ENCODE data around the gene CLK2. TPM values are rescaled to one million over a fixed set of nuclear protein-coding genes. Genes with fewer than 3 reads are reported as not detected.
A peak's percentile ranks its signal among the peaks of the same experiment; 100 is the strongest.

CLK2 gene
- total RNA-seq, 2 experiments from 2014 or later = 78.0 to 82.0 TPM

DNA sequence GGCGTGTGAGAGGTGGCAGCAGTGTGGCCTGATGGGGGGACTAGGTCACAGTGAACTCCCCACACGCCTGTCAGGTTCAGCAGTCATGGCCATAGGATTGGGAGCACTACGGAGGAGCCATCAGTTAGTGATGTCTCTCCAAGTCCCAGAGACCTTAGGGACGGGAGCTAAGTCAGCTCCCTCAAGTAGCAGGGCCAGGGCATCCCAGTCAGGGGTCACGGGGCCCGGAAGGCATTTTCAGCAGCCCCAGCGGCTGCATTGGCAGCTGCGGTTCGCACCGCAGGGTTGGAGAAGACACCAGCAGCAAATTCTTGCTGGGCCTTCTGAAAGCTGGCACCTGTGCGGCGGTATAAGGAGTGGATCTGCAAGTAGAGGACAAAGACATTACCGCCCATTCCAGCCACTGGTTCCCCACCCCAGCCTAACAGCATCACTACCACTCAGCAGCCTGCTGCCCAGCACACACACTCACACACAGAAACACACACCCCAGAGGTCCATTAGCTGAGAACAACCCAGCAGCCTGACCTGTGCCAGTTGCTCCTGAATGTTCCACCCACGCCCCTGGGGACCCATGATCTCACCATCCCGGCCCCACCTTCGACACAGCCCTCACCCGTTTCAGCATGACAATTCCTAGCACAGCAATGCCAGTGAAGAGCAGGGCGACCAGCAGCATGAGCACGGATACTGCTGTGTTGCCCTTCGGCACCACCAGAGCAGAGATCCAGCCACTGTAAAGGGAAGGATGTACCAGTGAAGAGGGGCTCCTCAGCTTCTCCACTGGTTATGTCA is 17.0 kb downstream of the CLK2 start:
- Mint-ChIP-seq H3K9me3 (no peaks in the 10 kb centered on the region), H3K4me1 (peaks cover 47% of the 10 kb centered on the region), H3K27me3 (no peaks in the 10 kb centered on the region), H3K36me3 (ENCODE audit: low read depth) (peaks cover 35% of the 10 kb centered on the region), H3K4me3 (peak overlapping the region; percentile 72), H3K27ac (peak overlapping the region; percentile 17)
- no peak for DNase-seq
- ChIA-PET CTCF (interaction anchor here (1.5 to 1.6 kb wide), 2 partner anchors 10 to 83 kb away, joined by 3 to 5 read pairs; partner anchors contain the start of gene KRTCAP2), POLR2A (interaction anchor here (1.0 to 2.2 kb wide), 5 partner anchors 12 to 67 kb away, joined by 3 to 11 read pairs (median 3); no protein-coding TSS in a partner anchor)

DNA sequence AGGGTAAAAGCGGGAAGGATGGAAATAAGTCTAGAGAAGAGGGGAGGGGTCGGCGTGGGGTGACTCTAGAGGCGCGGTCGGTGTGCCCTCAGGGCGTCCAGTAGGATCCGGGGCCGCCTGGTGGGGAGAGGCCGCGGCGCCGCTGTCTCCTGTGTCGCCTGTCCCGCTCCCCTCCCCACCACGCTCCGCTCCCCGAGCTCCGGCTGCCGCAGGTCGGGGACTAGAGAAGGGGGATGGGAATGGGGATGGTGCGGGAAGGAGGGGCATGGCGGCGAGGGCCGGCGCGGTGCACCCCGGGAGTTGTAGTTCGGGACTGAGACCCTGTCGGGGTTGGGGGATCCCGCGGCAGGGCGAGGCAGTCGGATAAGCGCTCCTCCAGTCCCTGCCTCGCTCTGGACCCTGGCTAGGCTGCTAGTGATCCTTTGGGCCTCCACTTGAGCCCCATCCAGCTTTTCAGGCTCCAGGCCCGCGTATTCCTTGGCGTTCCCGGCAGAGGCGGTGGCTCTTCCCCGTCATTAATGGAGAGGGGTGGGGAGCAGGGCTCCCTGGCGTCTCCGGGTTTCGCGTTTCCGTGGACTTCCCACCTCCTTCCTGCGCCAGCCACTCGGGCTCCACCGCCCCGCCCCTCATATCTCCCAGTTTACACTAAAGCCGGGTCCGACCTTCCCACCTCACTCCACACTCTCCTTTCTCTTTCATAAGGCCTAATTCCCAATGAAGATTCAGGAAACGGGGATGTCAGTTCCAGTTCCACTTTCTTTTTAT is 17.9 kb downstream of the CLK2 start, which contains the start of gene ENTREP3:
ENTREP3 (minus strand) TSS at position 241 of the 765 bp plus-strand sequence. CDS start 606 bp downstream, outside the sequence.
- POLR2A ChIA-PET = interaction anchor here (0.6 to 1.7 kb wide), 5 partner anchors 11 to 68 kb away, joined by 3 to 9 read pairs (median 3); partner anchors contain the start of gene CLK2
- CTCF ChIA-PET = interaction anchor here (1.5 kb wide), 1 partner anchor 82 kb away, joined by 3 read pairs; the partner anchor contains the start of gene KRTCAP2
- peak; percentile 80 for DNase-seq
- Mint-ChIP-seq H3K27ac (no peak within 1 kb of the TSS), H3K4me3 (peak within 1 kb of the TSS; percentile 78), H3K36me3 (ENCODE audit: low read depth) (peaks cover 28% of the 10 kb centered on the region), H3K27me3 (no peaks in the 10 kb centered on the region), H3K9me3 (no peaks in the 10 kb centered on the region), H3K4me1 (peaks cover 46% of the 10 kb centered on the region)

DNA sequence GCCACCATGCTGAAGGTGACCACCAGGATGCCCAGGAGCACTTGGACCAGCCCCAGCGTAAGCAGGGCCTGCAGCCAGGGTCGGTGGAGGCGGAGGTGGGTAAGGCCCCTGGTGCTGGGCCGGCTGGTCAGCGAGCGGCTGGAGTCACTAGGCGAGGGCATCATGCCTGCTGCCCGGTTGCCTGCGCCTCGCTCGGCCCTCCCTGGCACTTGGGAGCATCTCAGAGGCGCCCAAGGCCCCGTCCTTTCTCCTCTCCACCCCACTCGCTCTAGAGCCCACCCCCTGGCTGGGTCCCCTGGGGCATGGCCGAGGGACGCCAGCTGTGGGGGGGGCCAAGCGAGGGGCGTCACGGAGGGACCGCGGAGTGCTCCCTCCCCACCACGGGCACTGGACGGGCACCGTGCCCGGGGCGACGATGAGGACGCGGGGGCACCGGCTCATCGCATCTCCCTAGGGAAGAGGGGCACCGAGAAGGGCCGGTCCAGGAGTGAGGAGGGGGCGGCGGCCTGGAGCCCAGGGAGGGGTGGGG is 18.5 kb downstream of the CLK2 start:
- peak overlapping the region; percentile 78 for H3K4me3 Mint-ChIP-seq
- POLR2A ChIA-PET = interaction anchor here (0.6 to 1.7 kb wide), 4 partner anchors 10 to 69 kb away, joined by 3 to 9 read pairs (median 4); partner anchors contain the start of gene CLK2

DNA sequence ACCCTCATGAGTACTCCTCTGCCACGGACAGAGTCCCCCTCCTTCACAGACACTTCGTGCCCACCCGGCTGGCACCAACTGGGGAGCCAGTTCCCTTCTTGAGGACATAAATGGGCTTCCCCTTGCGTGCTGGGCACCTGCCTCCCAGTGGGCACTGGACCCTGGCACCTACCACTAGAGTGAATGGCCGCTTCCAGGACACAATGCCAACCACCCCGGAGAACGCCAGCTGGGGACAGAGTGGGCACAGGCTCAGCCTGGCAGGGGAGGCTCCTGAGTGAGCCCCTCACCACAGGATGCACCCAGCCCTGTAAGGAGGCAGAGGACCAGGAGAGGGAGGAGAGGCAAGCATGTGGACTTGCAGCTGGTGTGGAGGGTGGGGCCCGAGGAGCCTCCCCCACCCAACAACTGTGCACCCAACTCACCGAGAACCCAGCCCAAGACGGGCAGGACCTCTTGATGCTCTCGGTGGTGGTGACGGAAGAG is 19.0 kb downstream of the CLK2 start:
- CTCF ChIA-PET = no interaction called here
- POLR2A ChIA-PET = interaction anchor here (1.4 to 1.7 kb wide), 2 partner anchors 10 to 69 kb away, joined by 3 to 5 read pairs; no protein-coding TSS in a partner anchor
- no peak for DNase-seq
- Mint-ChIP-seq H3K36me3 (ENCODE audit: low read depth) (peaks cover 22% of the 10 kb centered on the region), H3K27me3 (no peaks in the 10 kb centered on the region), H3K4me1 (peaks cover 45% of the 10 kb centered on the region), H3K9me3 (no peaks in the 10 kb centered on the region), H3K4me3 (peak overlapping the region; percentile 78), H3K27ac (no peak overlapping the region)

More for the DNA sequence above, 18.5 kb downstream of the CLK2 start:
- Mint-ChIP-seq H3K27ac (no peak overlapping the region), H3K27me3 (no peaks in the 10 kb centered on the region), H3K36me3 (ENCODE audit: low read depth) (peaks cover 25% of the 10 kb centered on the region), H3K4me1 (peaks cover 45% of the 10 kb centered on the region), H3K9me3 (no peaks in the 10 kb centered on the region)
- CTCF ChIA-PET = no interaction called here
- DNase-seq = no peak

DNA sequence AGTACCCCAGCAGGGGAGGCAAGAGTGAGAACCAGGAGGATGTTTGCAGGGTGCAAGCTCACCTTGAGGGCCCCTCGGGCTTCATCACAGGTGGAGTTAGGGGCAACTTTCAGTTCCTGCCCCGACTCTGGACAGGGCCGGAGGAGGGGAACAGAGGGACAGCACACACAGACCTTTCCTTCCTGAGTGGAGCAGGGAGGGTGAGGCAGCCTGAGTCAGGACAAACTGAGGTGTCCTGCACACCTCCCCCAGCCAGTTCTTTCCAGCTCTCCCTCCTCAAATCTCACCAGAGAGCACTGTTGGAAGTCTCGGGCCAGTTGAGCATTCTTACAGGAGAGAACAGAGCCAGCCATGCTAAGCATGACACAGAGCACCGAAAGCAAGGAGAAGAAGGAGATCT is 19.5 kb downstream of the CLK2 start:
- Mint-ChIP-seq H3K27ac (no peak overlapping the region), H3K9me3 (no peaks in the 10 kb centered on the region), H3K27me3 (no peaks in the 10 kb centered on the region), H3K4me3 (peak overlapping the region; percentile 78), H3K4me1 (peaks cover 45% of the 10 kb centered on the region), H3K36me3 (ENCODE audit: low read depth) (peaks cover 20% of the 10 kb centered on the region)
- ChIA-PET CTCF (no interaction called here), POLR2A (interaction anchor here (0.8 to 4.8 kb wide), 2 partner anchors 8 to 9 kb away, joined by 3 to 26 read pairs; partner anchors contain the start of gene SCAMP3)
- no peak for DNase-seq

- no peaks in the 10 kb centered on the region for H3K27me3 Mint-ChIP-seq
- no peak overlapping the region for H3K27ac Mint-ChIP-seq
- CTCF ChIA-PET = interaction anchor here (3.7 to 4.1 kb wide), 2 partner anchors 19 to 69 kb away, joined by 29 to 78 read pairs; partner anchors contain the start of genes CLK2 and RUSC1
- no peaks in the 10 kb centered on the region for H3K9me3 Mint-ChIP-seq
- H3K36me3 Mint-ChIP-seq (ENCODE audit: low read depth) = peaks cover 15% of the 10 kb centered on the region
- H3K4me3 Mint-ChIP-seq = peak overlapping the region; percentile 78
- peaks cover 41% of the 10 kb centered on the region for H3K4me1 Mint-ChIP-seq
- DNase-seq = no peak
- POLR2A ChIA-PET = interaction anchor here (0.8 to 4.8 kb wide), 2 partner anchors 8 to 9 kb away, joined by 3 to 26 read pairs; partner anchors contain the start of gene SCAMP3
Measured at GRCh38 chr1:155253208-155253607, 20.1 kb downstream of the CLK2 start.

DNA sequence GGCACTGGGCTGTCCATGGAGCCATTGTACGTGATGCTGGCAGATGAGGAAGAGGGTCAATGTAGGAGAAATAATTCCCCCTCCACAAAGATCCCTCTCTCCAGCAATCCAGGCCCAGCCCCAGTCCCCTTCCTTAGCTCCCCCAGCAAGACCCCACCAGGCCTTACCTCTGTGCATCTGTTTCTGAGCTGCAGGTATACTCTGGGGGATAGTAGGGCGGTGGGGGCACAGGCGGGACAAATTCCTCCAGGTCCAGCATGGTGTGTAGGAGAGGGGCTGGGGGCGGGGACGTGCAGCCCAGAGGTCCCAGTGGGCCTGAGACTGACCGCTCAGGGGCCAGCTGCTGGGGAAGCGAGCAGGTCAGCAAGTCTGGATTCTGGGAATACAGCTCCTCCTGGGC is 21.7 kb downstream of the CLK2 start:
- Mint-ChIP-seq H3K36me3 (ENCODE audit: low read depth) (peaks cover 3% of the 10 kb centered on the region), H3K27ac (no peak overlapping the region), H3K4me1 (peaks cover 35% of the 10 kb centered on the region), H3K27me3 (no peaks in the 10 kb centered on the region), H3K4me3 (no peak overlapping the region), H3K9me3 (no peaks in the 10 kb centered on the region)
- ChIA-PET CTCF (interaction anchor here (0.6 to 5.1 kb wide), 31 partner anchors 9 to 493 kb away, joined by 3 to 91 read pairs (median 10); partner anchors contain the start of genes CLK2, FDPS, KRTCAP2 and RUSC1), POLR2A (interaction anchor here (0.8 to 4.8 kb wide), 10 partner anchors 10 to 315 kb away, joined by 3 to 26 read pairs (median 8); partner anchors contain the start of genes CLK2, RUSC1 and SCAMP3)
- no peak for DNase-seq

- ChIA-PET CTCF (interaction anchor here (0.6 to 5.1 kb wide), 41 partner anchors 9 to 690 kb away, joined by 3 to 91 read pairs (median 5); partner anchors contain the start of genes CLK2, FDPS, KRTCAP2 and MTX1), POLR2A (interaction anchor here (0.8 to 4.8 kb wide), 16 partner anchors 9 to 315 kb away, joined by 3 to 26 read pairs (median 5); partner anchors contain the start of genes CLK2, KRTCAP2, RUSC1 and SCAMP3)
- Mint-ChIP-seq H3K36me3 (ENCODE audit: low read depth) (no peaks in the 10 kb centered on the region), H3K4me1 (peaks cover 36% of the 10 kb centered on the region), H3K27me3 (no peaks in the 10 kb centered on the region), H3K27ac (peak overlapping the region; percentile 49), H3K9me3 (no peaks in the 10 kb centered on the region), H3K4me3 (peak overlapping the region; percentile 54)
- DNase-seq = peak; percentile 97
Measured at GRCh38 chr1:155250633-155251449, 22.5 kb downstream of the CLK2 start.

- DNase-seq = no peak
- H3K27me3 Mint-ChIP-seq = no peaks in the 10 kb centered on the region
- no peaks in the 10 kb centered on the region for H3K36me3 Mint-ChIP-seq (ENCODE audit: low read depth)
- peak overlapping the region; percentile 65 for H3K4me3 Mint-ChIP-seq
- H3K27ac Mint-ChIP-seq = peak overlapping the region; percentile 65
- no peaks in the 10 kb centered on the region for H3K9me3 Mint-ChIP-seq
- CTCF ChIA-PET = interaction anchor here (0.5 to 5.1 kb wide), 36 partner anchors 9 to 690 kb away, joined by 3 to 91 read pairs (median 6); partner anchors contain the start of genes CLK2, FDPS, KRTCAP2 and MTX1
- peaks cover 37% of the 10 kb centered on the region for H3K4me1 Mint-ChIP-seq
- POLR2A ChIA-PET = interaction anchor here (1.0 to 4.8 kb wide), 14 partner anchors 9 to 316 kb away, joined by 3 to 26 read pairs (median 8); partner anchors contain the start of genes CLK2, KRTCAP2, RUSC1 and SCAMP3
Measured at GRCh38 chr1:155250246-155250632, 23.1 kb downstream of the CLK2 start.

- no peak for DNase-seq
- no peak overlapping the region for H3K27ac Mint-ChIP-seq
- H3K36me3 Mint-ChIP-seq (ENCODE audit: low read depth) = peaks cover 3% of the 10 kb centered on the region
- H3K4me3 Mint-ChIP-seq = no peak overlapping the region
- CTCF ChIA-PET = interaction anchor here (0.6 to 5.1 kb wide), 6 partner anchors 12 to 109 kb away, joined by 3 to 91 read pairs (median 9); partner anchors contain the start of gene SCAMP3
- peaks cover 2% of the 10 kb centered on the region for H3K27me3 Mint-ChIP-seq
- peaks cover 34% of the 10 kb centered on the region for H3K4me1 Mint-ChIP-seq
- H3K9me3 Mint-ChIP-seq = no peaks in the 10 kb centered on the region
- POLR2A ChIA-PET = interaction anchor here (0.9 to 1.3 kb wide), 3 partner anchors 13 to 288 kb away, joined by 3 to 4 read pairs (median 3); no protein-coding TSS in a partner anchor
Measured at GRCh38 chr1:155247667-155248553, 25.4 kb downstream of the CLK2 start.
